ENCODE measurements around the gene PRKRIP1.

DNA sequence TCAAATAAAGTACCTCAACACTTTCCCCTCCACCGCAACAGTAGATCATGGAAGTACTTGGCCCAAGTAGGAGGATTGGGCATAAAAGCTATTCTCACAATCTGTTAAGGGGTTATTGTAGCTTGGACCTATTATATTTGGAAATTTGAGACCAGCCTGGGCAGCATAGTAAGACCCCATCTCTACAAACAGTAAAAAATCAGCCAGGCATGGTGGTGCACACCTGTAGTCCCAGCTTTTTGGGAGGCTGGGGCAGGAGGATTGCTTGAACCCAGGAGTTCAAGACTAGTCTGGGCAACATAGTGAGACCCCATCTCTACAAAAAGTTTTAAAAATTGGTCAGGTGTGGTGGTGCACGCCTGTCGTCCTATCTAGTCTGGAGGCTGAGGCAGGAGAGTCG, 13.2 kb downstream of the PRKRIP1 start:
- TF ChIP-seq, protein P1, sequence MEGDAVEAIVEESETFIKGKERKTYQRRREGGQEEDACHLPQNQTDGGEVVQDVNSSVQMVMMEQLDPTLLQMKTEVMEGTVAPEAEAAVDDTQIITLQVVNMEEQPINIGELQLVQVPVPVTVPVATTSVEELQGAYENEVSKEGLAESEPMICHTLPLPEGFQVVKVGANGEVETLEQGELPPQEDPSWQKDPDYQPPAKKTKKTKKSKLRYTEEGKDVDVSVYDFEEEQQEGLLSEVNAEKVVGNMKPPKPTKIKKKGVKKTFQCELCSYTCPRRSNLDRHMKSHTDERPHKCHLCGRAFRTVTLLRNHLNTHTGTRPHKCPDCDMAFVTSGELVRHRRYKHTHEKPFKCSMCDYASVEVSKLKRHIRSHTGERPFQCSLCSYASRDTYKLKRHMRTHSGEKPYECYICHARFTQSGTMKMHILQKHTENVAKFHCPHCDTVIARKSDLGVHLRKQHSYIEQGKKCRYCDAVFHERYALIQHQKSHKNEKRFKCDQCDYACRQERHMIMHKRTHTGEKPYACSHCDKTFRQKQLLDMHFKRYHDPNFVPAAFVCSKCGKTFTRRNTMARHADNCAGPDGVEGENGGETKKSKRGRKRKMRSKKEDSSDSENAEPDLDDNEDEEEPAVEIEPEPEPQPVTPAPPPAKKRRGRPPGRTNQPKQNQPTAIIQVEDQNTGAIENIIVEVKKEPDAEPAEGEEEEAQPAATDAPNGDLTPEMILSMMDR (IDR thresholded peaks at IDR 0.05), result no peak
- no peak for TF ChIP-seq POLR2A (IDR thresholded peaks at IDR 0.05)
